Transverse colon (tissue), 4 donors: ENCODE data around the gene FOXP1. TPM values are rescaled to one million over a fixed set of nuclear protein-coding genes. Genes with fewer than 3 reads are reported as not detected.

Experiments used
- DNase-seq: peaks from one replicate; pipeline ENCODE4 v3.0.0-alpha.2; 2019
- H3K27ac ChIP-seq, 4 donors: fragments of 200-600 bp; sonication (generic); 2 replicates each; pipeline ENCODE4 v1.5.1; 2016 to 2018; ENCODE audit warnings: inconsistent platforms in 4 of 4
- H3K27me3 ChIP-seq: fragments of 200-600 bp; sonication (generic); 2 replicates; pipeline ENCODE4 v1.5.1; 2017; ENCODE audit warnings: inconsistent platforms
- H3K36me3 ChIP-seq, 4 donors: fragments of 200-600 bp; sonication (generic); 2 replicates each; pipeline ENCODE4 v1.5.1; 2017 to 2019; ENCODE audit warnings: inconsistent platforms in 4 of 4
- H3K4me1 ChIP-seq, 4 donors: fragments of 200-600 bp; sonication (generic); 2 replicates each; pipeline ENCODE4 v1.5.1; 2017 to 2020; ENCODE audit warnings: inconsistent platforms in 4 of 4
- H3K4me3 ChIP-seq, 4 donors: fragments of 200-600 bp; sonication (generic); 1 replicate in 1 of 4; 2 replicates in 3 of 4; pipeline versions ENCODE4 v1.5.1 to v1.6.1; 2017 to 2019; ENCODE audit warnings: inconsistent platforms in 4 of 4
- H3K9me3 ChIP-seq, 2 donors: fragments of 200-600 bp; sonication (generic); 2 replicates each; pipeline ENCODE4 v1.5.1; 2017 to 2019; ENCODE audit warnings: inconsistent platforms in 2 of 2
- CTCF ChIP-seq, 5 experiments: fragments of 200-600 bp in 3 of 5; fragments of 450-650 bp in 2 of 5; sonication (generic) in 3 of 5; IDR thresholded peaks; 1 replicate in 2 of 5; 2 replicates in 3 of 5; pipeline ENCODE4 v1.5.1; 2016 to 2017; ENCODE audit warnings: antibody characterized with exemption in 5 of 5, inconsistent platforms in 3 of 5, mild to moderate bottlenecking in 2 of 5, moderate library complexity in 1 of 5
- EP300 ChIP-seq: sonication (generic); formaldehyde crosslinking; IDR thresholded peaks from one replicate; pipeline ENCODE4 v1.6.1; 2017; ENCODE audit warnings: antibody characterized with exemption, low read depth
- POLR2A ChIP-seq: fragments of 450-650 bp; IDR thresholded peaks from one replicate; pipeline ENCODE4 v1.6.1; 2016; ENCODE audit warnings: antibody characterized with exemption, mild to moderate bottlenecking, moderate library complexity
- POLR2AphosphoS5 ChIP-seq, 3 donors: sonication (generic); formaldehyde crosslinking; IDR thresholded peaks; one replicate each; pipeline ENCODE4 v1.6.1; 2016; ENCODE audit warnings: antibody characterized with exemption in 3 of 3
- WGBS, 2 donors: methylation state at CpG; one replicate each; pipeline ENCODE4 v1.1.5; 2018; ENCODE audit warnings: low coverage in 1 of 2; 5-methylcytosine and 5-hydroxymethylcytosine counted together
- in situ Hi-C, 4 donors: fragments of 200-750 bp; cut with MboI; loops; one replicate each; pipeline versions ENCODE4 v1.15.0 to v1.15.1; 2017; ENCODE audit warnings: low sequenced_read_pairs in 3 of 4, low pct_ligation_motif_present in 1 of 4, low pct_unique_long_range_greater_than_20kb in 1 of 4
- intact Hi-C: fragments of 100-400 bp; cut with DNase I; formaldehyde crosslinking; loops from one replicate; pipeline ENCODE4 v1.15.1; 2023; ENCODE audit warnings: low total_unique reads
- total RNA-seq, 4 donors: library from RNA; depleted of rRNA; stranded (reverse); fragments of >200 nt; gene quantifications; one replicate each; pipeline ENCODE4 v1.1.0, GENCODE V29; 2016

FOXP1 gene
- total RNA-seq, 4 donors from 2014 or later, result 102 to 260 (median 150) TPM

GRCh38 chr3:71625676-71626075 lies 42.1 kb upstream of the FOXP1 start:
- DNase-seq, result no peak
- in situ Hi-C loops, result loop anchor here in 1 of 4 donors (25.0 kb wide), 1 partner anchor 1063 kb away; no protein-coding TSS in a partner anchor
- Histone ChIP-seq H3K4me3 (no peak overlapping the region), H3K9me3 (no peaks in the 10 kb centered on the region), H3K27ac (no peak overlapping the region), H3K27me3 (no peaks in the 10 kb centered on the region), H3K4me1 (peaks cover 0 to 12% (median 0%) of the 10 kb centered on the region in 4 donors), H3K36me3 (no peaks in the 10 kb centered on the region)
- intact Hi-C loops, result no loop called here
- TF ChIP-seq POLR2A (no peak), EP300 (no peak), POLR2AphosphoS5 (IDR thresholded peaks at IDR 0.05) (no peak), CTCF (IDR thresholded peaks at IDR 0.05) (no peak)

- intact Hi-C loops, result no loop called here
- Histone ChIP-seq H3K4me3 (no peak overlapping the region), H3K36me3 (no peaks in the 10 kb centered on the region), H3K27ac (no peak overlapping the region), H3K4me1 (no peaks in the 10 kb centered on the region), H3K27me3 (no peaks in the 10 kb centered on the region), H3K9me3 (no peaks in the 10 kb centered on the region)
- DNase-seq, result no peak
- WGBS, 2 donors, result 81 to 83% methylated on average over 6 to 9 of the region's 9 CpGs
- TF ChIP-seq POLR2A, result no peak
- no peak for TF ChIP-seq EP300
- TF ChIP-seq CTCF (IDR thresholded peaks at IDR 0.05), result no peak
- TF ChIP-seq POLR2AphosphoS5 (IDR thresholded peaks at IDR 0.05), result no peak
- in situ Hi-C loops, result loop anchor here in 1 of 4 donors (25.0 kb wide), 1 partner anchor 1085 kb away; no protein-coding TSS in a partner anchor
Observed at GRCh38 chr3:71621825-71622537, 38.5 kb upstream of the FOXP1 start.

GRCh38 chr3:71618538-71618937 lies 35.0 kb upstream of the FOXP1 start:
- no peak for DNase-seq
- WGBS, 2 donors, result 83 to 85% methylated on average over 4 to 6 of the region's 6 CpGs
- no peaks in the 10 kb centered on the region for H3K4me1 ChIP-seq
- H3K27me3 ChIP-seq, result no peaks in the 10 kb centered on the region
- intact Hi-C loops (no loop called here), in situ Hi-C loops (loop anchor here in 1 of 4 donors (25.0 kb wide), 1 partner anchor 1081 kb away; no protein-coding TSS in a partner anchor)
- H3K4me3 ChIP-seq, result no peak overlapping the region
- no peak overlapping the region for H3K27ac ChIP-seq
- H3K9me3 ChIP-seq, result no peaks in the 10 kb centered on the region
- no peak for TF ChIP-seq POLR2A
- no peak for TF ChIP-seq POLR2AphosphoS5 (IDR thresholded peaks at IDR 0.05)
- TF ChIP-seq EP300, result no peak
- no peak for TF ChIP-seq CTCF (IDR thresholded peaks at IDR 0.05)
- H3K36me3 ChIP-seq, result no peaks in the 10 kb centered on the region

GRCh38 chr3:71616571-71617021 lies 33.1 kb upstream of the FOXP1 start:
- intact Hi-C loops, result no loop called here

More at GRCh38 chr3:71616571-71617021, 33.1 kb upstream of the FOXP1 start:
- no peak overlapping the region for H3K27ac ChIP-seq
- no peaks in the 10 kb centered on the region for H3K36me3 ChIP-seq
- 82 to 84% methylated on average over 4 to 6 of the region's 6 CpGs for WGBS, 2 donors
- no peak overlapping the region for H3K4me3 ChIP-seq
- TF ChIP-seq CTCF (IDR thresholded peaks at IDR 0.05), result no peak
- no peak for TF ChIP-seq EP300
- TF ChIP-seq POLR2AphosphoS5 (IDR thresholded peaks at IDR 0.05), result no peak
- no peak for TF ChIP-seq POLR2A
- no peaks in the 10 kb centered on the region for H3K4me1 ChIP-seq
- H3K27me3 ChIP-seq, result no peaks in the 10 kb centered on the region
- in situ Hi-C loops, result loop anchor here in 1 of 4 donors (25.0 kb wide), 1 partner anchor 1079 kb away; no protein-coding TSS in a partner anchor
- DNase-seq, result no peak
- no peaks in the 10 kb centered on the region for H3K9me3 ChIP-seq
